Panc1 (cell line): ENCODE measurements around the gene MAPKAP1. TPM values are rescaled to one million over a fixed set of nuclear protein-coding genes. Genes with fewer than 3 reads are reported as not detected.

Experiments used
- ATAC-seq: fragments of 200-7000 bp; cut with Tn5 transposase; 2 replicates; pipeline ENCODE4 v1.9.1; 2020; ENCODE audit warnings: mild to moderate bottlenecking, moderate library complexity
- BruUV-seq: library from RNA; stranded (reverse); fragments of 400-500 nt; replicated peaks from 2 replicates; lab custom pipeline; 2021; lab: Mats Ljungman, UMichigan
- CTCF ChIA-PET: fragments of 300-600 bp; sonication (Branson Sonifier 250); formaldehyde crosslinking; loops from one replicate; lab custom pipeline; 2022; ENCODE audit warnings: antibody characterized with exemption; lab: Charles Lee
- POLR2A ChIA-PET: fragments of 300-600 bp; sonication (Branson Sonifier 250); formaldehyde crosslinking; loops from one replicate; lab custom pipeline; 2022; ENCODE audit warnings: antibody characterized with exemption; lab: Charles Lee
- DNase-seq: peaks from one replicate; pipeline ENCODE4 v3.0.0-alpha.2; 2010; ENCODE audit warnings: low read depth, low spot score
- H3K27ac ChIP-seq: 2 replicates; pipeline ENCODE4 v1.5.1; 2011; ENCODE audit warnings: mild to moderate bottlenecking, low read length, inconsistent platforms
- H3K27me3 ChIP-seq: fragments of 200-500 bp; sonication (Bioruptor generic); 2 replicates; pipeline ENCODE4 v1.6.0; 2014; ENCODE audit warnings: low read length, inconsistent platforms; ENCODE audit not compliant: control insufficient read depth, insufficient read depth
- H3K36me3 ChIP-seq: fragments of 200-500 bp; sonication (Bioruptor generic); 2 replicates; pipeline ENCODE4 v1.5.1; 2014; ENCODE audit warnings: inconsistent platforms, mild to moderate bottlenecking, low read length, moderate library complexity; ENCODE audit not compliant: control insufficient read depth, insufficient read depth
- H3K4me1 ChIP-seq: 2 replicates; pipeline ENCODE4 v1.5.1; 2011; ENCODE audit warnings: inconsistent platforms, mild to moderate bottlenecking, low read length, moderate library complexity; ENCODE audit not compliant: control insufficient read depth, insufficient read depth
- H3K4me3 ChIP-seq, 2 experiments: 2 replicates each; pipeline ENCODE4 v1.5.1; 2011 to 2012; ENCODE audit warnings: low read depth in 2 of 2, low read length in 2 of 2, mild to moderate bottlenecking in 2 of 2, inconsistent platforms in 1 of 2, moderate library complexity in 1 of 2
- H3K9me3 ChIP-seq: fragments of 200-500 bp; sonication (Bioruptor generic); 2 replicates; pipeline ENCODE4 v1.5.1; 2014; ENCODE audit warnings: low read depth, mild to moderate bottlenecking, inconsistent platforms, low read length, moderate library complexity; ENCODE audit not compliant: control insufficient read depth, insufficient read depth
- POLR2AphosphoS5 ChIP-seq: IDR thresholded peaks from 2 replicates; pipeline ENCODE4 v1.6.1; 2012; ENCODE audit warnings: mild to moderate bottlenecking, low read depth, low read length, moderate library complexity
- SIN3A ChIP-seq: IDR thresholded peaks from 2 replicates; pipeline ENCODE4 v1.6.1; 2012; ENCODE audit warnings: low read depth, mild to moderate bottlenecking, low read length, moderate library complexity, borderline replicate concordance; ENCODE audit not compliant: insufficient read depth
- TCF7L2 ChIP-seq: IDR thresholded peaks from 2 replicates; pipeline ENCODE4 v1.6.1; 2011; ENCODE audit warnings: mild to moderate bottlenecking, low read depth, low read length, inconsistent platforms
- in situ Hi-C: cut with HindIII; loops from 2 replicates; pipeline ENCODE4 v1.10.0; 2016; ENCODE audit warnings: low sequenced_read_pairs, low pct_unique_long_range_greater_than_20kb
- intact Hi-C: fragments of 100-400 bp; cut with micrococcal nuclease; formaldehyde crosslinking; loops from one replicate; pipeline ENCODE4 v1.10.0; 2022; ENCODE audit not compliant: unreplicated experiment
- total RNA-seq: library from RNA; stranded (reverse); gene quantifications from one replicate; pipeline ENCODE4 v1.2.1, GENCODE V29; 2021; ENCODE audit not compliant: unreplicated experiment
- TF ChIP-seq, protein P1 (sequence below): fragments of 450-650 bp; IDR thresholded peaks from 2 replicates; pipeline ENCODE4 v1.5.1; 2017; ENCODE audit warnings: mild to moderate bottlenecking
- TF ChIP-seq, protein P2 (sequence below), 2 experiments: IDR thresholded peaks; 2 replicates each; pipeline ENCODE4 v1.6.1; 2011 to 2012; ENCODE audit warnings: low read depth in 2 of 2, control low read depth in 1 of 2, low read length in 1 of 2, mild to moderate bottlenecking in 1 of 2, moderate library complexity in 1 of 2; ENCODE audit not compliant: insufficient read depth in 1 of 2

The MAPKAP1 gene
- total RNA-seq, 1 experiment from 2014 or later = 72.7 TPM

DNA sequence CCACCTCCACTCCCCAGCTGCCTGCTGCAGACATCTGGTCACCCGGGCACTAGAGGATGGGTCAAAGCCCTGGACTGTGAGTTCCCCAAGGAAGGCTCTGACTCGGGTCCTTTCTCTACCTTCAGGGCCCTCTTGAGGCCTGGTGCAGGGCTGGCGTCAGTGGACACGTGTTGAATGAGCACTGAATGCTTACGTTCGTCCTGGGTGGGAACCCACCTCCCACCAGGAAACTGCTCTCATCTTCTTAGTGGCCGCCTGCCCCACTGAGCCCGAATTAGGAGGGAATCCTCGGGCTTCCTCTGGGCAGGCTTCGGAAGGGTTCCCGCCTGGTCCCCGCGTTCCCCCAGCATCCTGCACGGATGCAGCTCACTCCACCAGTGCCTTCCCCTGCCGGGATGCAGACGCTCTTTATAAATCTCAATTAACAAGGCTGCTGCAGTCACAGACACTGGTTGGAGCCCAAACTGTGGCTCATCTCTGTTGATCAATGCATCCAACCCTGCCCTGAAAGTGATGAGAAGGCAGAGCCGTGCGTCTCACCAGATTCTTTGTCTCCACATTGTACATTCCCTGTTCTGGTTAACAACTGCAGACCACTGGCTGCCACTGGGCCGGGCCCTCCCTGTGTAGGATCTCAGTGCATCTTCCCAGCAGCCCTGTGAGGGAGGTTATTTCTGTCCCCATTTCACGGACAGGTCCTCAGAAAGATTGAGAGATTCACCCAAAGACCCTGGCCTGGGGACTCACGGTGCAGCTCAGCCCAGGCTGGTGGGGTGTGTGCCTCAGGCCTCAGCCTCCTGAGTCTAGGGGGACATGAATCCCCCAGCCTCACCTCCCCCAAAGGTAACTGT lies 276.6 kb downstream of the MAPKAP1 start:
- BruUV-seq = no TSS peak
- Histone ChIP-seq H3K27ac (no peak overlapping the region), H3K36me3 (no peaks in the 10 kb centered on the region), H3K4me1 (no peaks in the 10 kb centered on the region), H3K27me3 (no peaks in the 10 kb centered on the region), H3K4me3 (no peak overlapping the region), H3K9me3 (no peaks in the 10 kb centered on the region)
- ChIA-PET CTCF (no interaction called here), POLR2A (no interaction called here)
- DNase-seq = no peak
- TF ChIP-seq TCF7L2 = no peak
- TF ChIP-seq POLR2AphosphoS5 = no peak
- TF ChIP-seq SIN3A = no peak
- TF ChIP-seq, protein P1, sequence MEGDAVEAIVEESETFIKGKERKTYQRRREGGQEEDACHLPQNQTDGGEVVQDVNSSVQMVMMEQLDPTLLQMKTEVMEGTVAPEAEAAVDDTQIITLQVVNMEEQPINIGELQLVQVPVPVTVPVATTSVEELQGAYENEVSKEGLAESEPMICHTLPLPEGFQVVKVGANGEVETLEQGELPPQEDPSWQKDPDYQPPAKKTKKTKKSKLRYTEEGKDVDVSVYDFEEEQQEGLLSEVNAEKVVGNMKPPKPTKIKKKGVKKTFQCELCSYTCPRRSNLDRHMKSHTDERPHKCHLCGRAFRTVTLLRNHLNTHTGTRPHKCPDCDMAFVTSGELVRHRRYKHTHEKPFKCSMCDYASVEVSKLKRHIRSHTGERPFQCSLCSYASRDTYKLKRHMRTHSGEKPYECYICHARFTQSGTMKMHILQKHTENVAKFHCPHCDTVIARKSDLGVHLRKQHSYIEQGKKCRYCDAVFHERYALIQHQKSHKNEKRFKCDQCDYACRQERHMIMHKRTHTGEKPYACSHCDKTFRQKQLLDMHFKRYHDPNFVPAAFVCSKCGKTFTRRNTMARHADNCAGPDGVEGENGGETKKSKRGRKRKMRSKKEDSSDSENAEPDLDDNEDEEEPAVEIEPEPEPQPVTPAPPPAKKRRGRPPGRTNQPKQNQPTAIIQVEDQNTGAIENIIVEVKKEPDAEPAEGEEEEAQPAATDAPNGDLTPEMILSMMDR = no peak
- TF ChIP-seq, protein P2, sequence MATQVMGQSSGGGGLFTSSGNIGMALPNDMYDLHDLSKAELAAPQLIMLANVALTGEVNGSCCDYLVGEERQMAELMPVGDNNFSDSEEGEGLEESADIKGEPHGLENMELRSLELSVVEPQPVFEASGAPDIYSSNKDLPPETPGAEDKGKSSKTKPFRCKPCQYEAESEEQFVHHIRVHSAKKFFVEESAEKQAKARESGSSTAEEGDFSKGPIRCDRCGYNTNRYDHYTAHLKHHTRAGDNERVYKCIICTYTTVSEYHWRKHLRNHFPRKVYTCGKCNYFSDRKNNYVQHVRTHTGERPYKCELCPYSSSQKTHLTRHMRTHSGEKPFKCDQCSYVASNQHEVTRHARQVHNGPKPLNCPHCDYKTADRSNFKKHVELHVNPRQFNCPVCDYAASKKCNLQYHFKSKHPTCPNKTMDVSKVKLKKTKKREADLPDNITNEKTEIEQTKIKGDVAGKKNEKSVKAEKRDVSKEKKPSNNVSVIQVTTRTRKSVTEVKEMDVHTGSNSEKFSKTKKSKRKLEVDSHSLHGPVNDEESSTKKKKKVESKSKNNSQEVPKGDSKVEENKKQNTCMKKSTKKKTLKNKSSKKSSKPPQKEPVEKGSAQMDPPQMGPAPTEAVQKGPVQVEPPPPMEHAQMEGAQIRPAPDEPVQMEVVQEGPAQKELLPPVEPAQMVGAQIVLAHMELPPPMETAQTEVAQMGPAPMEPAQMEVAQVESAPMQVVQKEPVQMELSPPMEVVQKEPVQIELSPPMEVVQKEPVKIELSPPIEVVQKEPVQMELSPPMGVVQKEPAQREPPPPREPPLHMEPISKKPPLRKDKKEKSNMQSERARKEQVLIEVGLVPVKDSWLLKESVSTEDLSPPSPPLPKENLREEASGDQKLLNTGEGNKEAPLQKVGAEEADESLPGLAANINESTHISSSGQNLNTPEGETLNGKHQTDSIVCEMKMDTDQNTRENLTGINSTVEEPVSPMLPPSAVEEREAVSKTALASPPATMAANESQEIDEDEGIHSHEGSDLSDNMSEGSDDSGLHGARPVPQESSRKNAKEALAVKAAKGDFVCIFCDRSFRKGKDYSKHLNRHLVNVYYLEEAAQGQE (IDR thresholded peaks at IDR 0.05; ENCODE audit: insufficient read depth in 1 of 2, low read depth in 2 of 2, low read length in 1 of 2) = no peak
- intact Hi-C loops = no loop called here
- no peak for ATAC-seq
- in situ Hi-C loops = no loop called here

DNA sequence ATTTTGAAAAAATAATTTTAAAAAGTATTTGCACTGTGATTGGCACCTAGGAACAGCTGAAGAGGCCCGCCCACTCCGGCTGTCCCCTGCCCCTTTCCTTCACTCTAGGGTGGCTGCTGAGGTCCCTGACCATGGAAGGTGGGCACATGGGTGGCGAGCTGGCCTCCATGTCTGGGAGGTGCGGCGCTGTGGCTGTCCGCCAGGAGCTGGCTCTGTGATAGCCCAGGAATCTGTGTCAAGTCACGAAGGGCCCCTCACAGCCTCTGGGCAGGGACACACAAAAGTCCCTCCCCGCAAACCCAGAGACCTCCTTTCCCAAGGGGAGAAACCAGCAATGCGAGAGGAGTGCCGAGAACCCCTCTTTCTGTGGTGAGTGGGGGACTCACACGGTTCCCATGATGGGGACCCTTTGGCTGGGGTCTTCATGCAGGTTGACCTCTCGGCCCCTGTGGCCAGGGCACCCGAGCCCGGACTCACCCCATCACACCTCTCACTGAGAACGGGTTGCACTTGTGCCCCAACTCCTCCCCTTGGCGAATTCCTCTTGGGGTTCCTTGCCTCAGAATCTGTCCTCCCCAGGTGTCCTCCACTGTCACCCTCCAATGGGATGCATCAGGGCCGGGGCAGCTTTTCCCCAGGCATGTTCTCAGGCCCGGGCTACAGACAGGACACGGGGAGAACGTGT lies 277.4 kb downstream of the MAPKAP1 start:
- H3K27me3 ChIP-seq = no peaks in the 10 kb centered on the region
- intact Hi-C loops (no loop called here), in situ Hi-C loops (no loop called here)
- DNase-seq = no peak
- BruUV-seq = no TSS peak
- ChIA-PET POLR2A (no interaction called here), CTCF (no interaction called here)
- H3K4me1 ChIP-seq = no peaks in the 10 kb centered on the region
- ATAC-seq = no peak
- no peak overlapping the region for H3K27ac ChIP-seq
- H3K36me3 ChIP-seq = no peaks in the 10 kb centered on the region
- H3K9me3 ChIP-seq = no peaks in the 10 kb centered on the region
- no peak for TF ChIP-seq POLR2AphosphoS5
- TF ChIP-seq TCF7L2 = no peak
- TF ChIP-seq, protein P1 = no peak
- TF ChIP-seq, protein P2 (IDR thresholded peaks at IDR 0.05; ENCODE audit: insufficient read depth in 1 of 2, low read depth in 2 of 2, low read length in 1 of 2) = no peak
- no peak for TF ChIP-seq SIN3A
- no peak overlapping the region for H3K4me3 ChIP-seq
